OCI-LY7 (cell line): ENCODE measurements around the gene TIGD6. TPM values are rescaled to one million over a fixed set of nuclear protein-coding genes. Genes with fewer than 3 reads are reported as not detected.
"Not testable (repeated sequence)": the region's sequence is repeated elsewhere in the genome, so short reads cannot be mapped to it uniquely, and the experiment has no call there.

Source experiments
- BruUV-seq: library from RNA; stranded (reverse); fragments of 400-500 nt; replicated peaks from 2 replicates; lab custom pipeline; 2021; lab: Mats Ljungman, UMichigan
- CTCF ChIA-PET: fragments of 300-600 bp; sonication (Branson Sonifier 250); formaldehyde crosslinking; loops from one replicate; lab custom pipeline; 2022; ENCODE audit warnings: antibody characterized with exemption; ENCODE audit not compliant: unreplicated experiment; lab: Charles Lee
- POLR2A ChIA-PET: fragments of 300-600 bp; sonication (Branson Sonifier 250); formaldehyde crosslinking; loops from one replicate; lab custom pipeline; 2022; ENCODE audit warnings: antibody characterized with exemption; lab: Charles Lee
- DNase-seq: peaks from one replicate; pipeline ENCODE4 v3.0.0-alpha.2; 2015; ENCODE audit warnings: low spot score
- H2AFZ ChIP-seq: fragments of 200-600 bp; sonication (generic), shearing (Covaris generic); 2 replicates; pipeline ENCODE4 v1.6.1; 2014; ENCODE audit warnings: mild to moderate bottlenecking, antibody characterized with exemption, low read length, moderate library complexity
- H3K27ac ChIP-seq: fragments of 200-600 bp; sonication (generic); 2 replicates; pipeline ENCODE4 v1.5.1; 2014; ENCODE audit warnings: mixed run types, low read depth, mild to moderate bottlenecking, moderate library complexity, low read length, inconsistent platforms; ENCODE audit not compliant: poor library complexity, severe bottlenecking
- H3K36me3 ChIP-seq: fragments of 200-600 bp; sonication (generic); 2 replicates; pipeline ENCODE4 v1.6.1; 2014; ENCODE audit warnings: mild to moderate bottlenecking, antibody characterized with exemption, low read length, moderate library complexity, mixed read lengths; ENCODE audit not compliant: insufficient read depth
- H3K4me1 ChIP-seq: fragments of 200-600 bp; sonication (generic); 2 replicates; pipeline ENCODE4 v1.5.1; 2014; ENCODE audit warnings: mild to moderate bottlenecking, low read length; ENCODE audit not compliant: insufficient read depth, poor library complexity, severe bottlenecking
- H3K4me2 ChIP-seq: fragments of 200-600 bp; sonication (generic); 2 replicates; pipeline ENCODE4 v1.6.1; 2014; ENCODE audit warnings: mild to moderate bottlenecking, low read length
- H3K4me3 ChIP-seq: fragments of 200-600 bp; sonication (generic); 2 replicates; pipeline ENCODE4 v1.5.1; 2014; ENCODE audit warnings: mild to moderate bottlenecking, low read depth, low read length; ENCODE audit not compliant: poor library complexity, severe bottlenecking
- H3K79me2 ChIP-seq: fragments of 200-600 bp; sonication (generic); 2 replicates; pipeline ENCODE4 v1.6.1; 2016; ENCODE audit warnings: low read depth, mild to moderate bottlenecking, low read length, moderate library complexity, mixed read lengths; ENCODE audit not compliant: insufficient read depth
- H3K9me2 ChIP-seq: fragments of 200-600 bp; sonication (generic); 2 replicates; pipeline ENCODE4 v1.6.1; 2016; ENCODE audit warnings: mild to moderate bottlenecking, low read length, mixed read lengths; ENCODE audit not compliant: insufficient read depth
- H3K9me3 ChIP-seq: fragments of 200-600 bp; sonication (generic); 2 replicates; pipeline ENCODE4 v1.6.1; 2014; ENCODE audit warnings: mild to moderate bottlenecking, mixed run types, low read length, mixed read lengths
- H4K20me1 ChIP-seq: fragments of 200-600 bp; sonication (generic); 2 replicates; pipeline ENCODE4 v1.6.1; 2014; ENCODE audit warnings: mild to moderate bottlenecking, antibody characterized with exemption, low read length, moderate library complexity, mixed read lengths; ENCODE audit not compliant: insufficient read depth
- EZH2phosphoT487 ChIP-seq: fragments of 200-600 bp; sonication (generic); IDR thresholded peaks from 2 replicates; pipeline ENCODE4 v1.6.1; 2018; ENCODE audit warnings: low read depth, borderline replicate concordance, mild to moderate bottlenecking, mixed run types, antibody characterized with exemption, low read length, moderate library complexity, mixed read lengths
- intact Hi-C: fragments of 100-400 bp; cut with micrococcal nuclease; formaldehyde crosslinking; loops from one replicate; pipeline ENCODE4 v1.10.0; 2022; ENCODE audit not compliant: unreplicated experiment
- total RNA-seq, 2 experiments: library from RNA; depleted of rRNA in 1 of 2; stranded (reverse); fragments of >200 nt in 1 of 2; shearing (Covaris generic) in 1 of 2; gene quantifications; 2 replicates each; pipeline ENCODE4 v1.2.3, GENCODE V29; 2014 to 2022
- TF ChIP-seq, protein P1 (sequence below): fragments of 200-600 bp; sonication (generic); conservative IDR thresholded peaks from 2 replicates; pipeline ENCODE4 v1.5.1; 2014; ENCODE audit warnings: mild to moderate bottlenecking, antibody characterized with exemption, low read length, moderate library complexity, mixed read lengths

TIGD6 gene
- total RNA-seq, 2 experiments from 2014 or later = 3.4 to 4.6 TPM

GRCh38 chr5:149944666-149945065, 55.8 kb downstream of the TIGD6 start, which contains the start of gene PDE6A:
PDE6A (minus strand) TSS chr5:149944793; CDS start chr5:149944673, 120 bp downstream.
- H4K20me1 ChIP-seq = no peaks in the 10 kb centered on the region; the same call in 1 of the 2 replicates
- H3K79me2 ChIP-seq = no peaks in the 10 kb centered on the region
- CTCF ChIA-PET = no interaction called here
- H3K27ac ChIP-seq = no peak within 1 kb of the TSS
- intact Hi-C loops = no loop called here
- H2AFZ ChIP-seq = no peak within 1 kb of the TSS
- POLR2A ChIA-PET = interaction anchor here (0.6 kb wide), 2 partner anchors 50 to 241 kb away, joined by 3 read pairs; no protein-coding TSS in a partner anchor
- H3K9me3 ChIP-seq = no peaks in the 10 kb centered on the region
- TF ChIP-seq, protein P1, sequence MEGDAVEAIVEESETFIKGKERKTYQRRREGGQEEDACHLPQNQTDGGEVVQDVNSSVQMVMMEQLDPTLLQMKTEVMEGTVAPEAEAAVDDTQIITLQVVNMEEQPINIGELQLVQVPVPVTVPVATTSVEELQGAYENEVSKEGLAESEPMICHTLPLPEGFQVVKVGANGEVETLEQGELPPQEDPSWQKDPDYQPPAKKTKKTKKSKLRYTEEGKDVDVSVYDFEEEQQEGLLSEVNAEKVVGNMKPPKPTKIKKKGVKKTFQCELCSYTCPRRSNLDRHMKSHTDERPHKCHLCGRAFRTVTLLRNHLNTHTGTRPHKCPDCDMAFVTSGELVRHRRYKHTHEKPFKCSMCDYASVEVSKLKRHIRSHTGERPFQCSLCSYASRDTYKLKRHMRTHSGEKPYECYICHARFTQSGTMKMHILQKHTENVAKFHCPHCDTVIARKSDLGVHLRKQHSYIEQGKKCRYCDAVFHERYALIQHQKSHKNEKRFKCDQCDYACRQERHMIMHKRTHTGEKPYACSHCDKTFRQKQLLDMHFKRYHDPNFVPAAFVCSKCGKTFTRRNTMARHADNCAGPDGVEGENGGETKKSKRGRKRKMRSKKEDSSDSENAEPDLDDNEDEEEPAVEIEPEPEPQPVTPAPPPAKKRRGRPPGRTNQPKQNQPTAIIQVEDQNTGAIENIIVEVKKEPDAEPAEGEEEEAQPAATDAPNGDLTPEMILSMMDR = no peak
- TF ChIP-seq EZH2phosphoT487 = no peak
- no peak within 1 kb of the TSS for H3K4me2 ChIP-seq
- BruUV-seq = no TSS peak
- no peaks in the 10 kb centered on the region for H3K4me1 ChIP-seq
- H3K36me3 ChIP-seq = no peaks in the 10 kb centered on the region
- no peak within 1 kb of the TSS for H3K4me3 ChIP-seq
- no peaks in the 10 kb centered on the region for H3K9me2 ChIP-seq
- DNase-seq = no peak

DNA sequence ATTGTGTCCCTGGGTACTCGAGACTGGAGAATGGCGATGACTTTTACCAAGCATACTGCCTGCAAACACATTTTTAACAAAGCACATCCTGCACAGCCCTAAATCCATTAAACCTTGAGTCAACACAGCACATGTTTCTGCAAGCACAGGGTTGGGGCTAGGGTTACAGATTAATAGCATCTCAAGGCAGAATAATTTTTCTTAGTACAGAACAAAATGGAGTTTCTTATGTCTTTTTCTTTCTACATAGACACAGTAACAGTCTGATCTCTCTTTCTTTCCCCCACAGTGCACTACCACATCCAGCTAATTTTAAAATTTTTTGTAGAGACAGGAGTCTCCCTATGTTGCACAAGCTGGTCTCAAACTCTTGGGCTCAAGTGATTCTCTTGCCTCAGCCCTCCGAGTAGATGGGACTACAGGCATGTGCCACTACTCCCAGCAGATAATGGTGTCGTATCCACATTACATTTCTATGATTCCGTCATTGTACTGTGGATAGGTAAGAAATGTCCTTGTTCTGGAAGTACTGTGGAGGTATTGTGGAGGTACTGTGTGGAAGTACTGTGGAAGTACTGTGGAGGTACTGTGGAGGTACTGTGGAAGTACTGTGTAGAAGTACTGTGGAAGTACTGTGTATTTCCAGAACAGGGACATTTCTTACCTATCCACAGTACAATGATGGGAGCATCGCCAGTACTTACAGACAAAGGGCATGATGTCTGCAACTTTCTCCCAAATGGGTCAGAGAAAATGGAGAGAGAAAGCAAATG, 57.1 kb downstream of the TIGD6 start:
- H3K4me2 ChIP-seq, H3K9me3 ChIP-seq, H3K79me2 ChIP-seq, H4K20me1 ChIP-seq, DNase-seq, POLR2A ChIA-PET, intact Hi-C loops, H3K4me3 ChIP-seq, CTCF ChIA-PET, H3K4me1 ChIP-seq, H2AFZ ChIP-seq, BruUV-seq, H3K27ac ChIP-seq, H3K36me3 ChIP-seq, H3K9me2 ChIP-seq: not testable (repeated sequence)

Other genes starting within 250 kb of the TIGD6 start
- gene PDE6A, start 55.9 kb downstream of the TIGD6 start, total RNA-seq (2014; rRNA removed; shearing (Covaris generic)) = not detected in 2 replicates
- not detected in 2 replicates for gene PDE6A, start 55.9 kb downstream of the TIGD6 start, total RNA-seq (2022)
- 1.2 and 2.1 TPM in 2 replicates for gene SLC26A2, start 39.9 kb downstream of the TIGD6 start, total RNA-seq (2014; rRNA removed; shearing (Covaris generic))
- 2.8 and 3.5 TPM in 2 replicates for gene SLC26A2, start 39.9 kb downstream of the TIGD6 start, total RNA-seq (2022)
- 35.1 and 40.4 TPM in 2 replicates for gene HMGXB3, start 85 bp upstream of the TIGD6 start, total RNA-seq (2014; rRNA removed; shearing (Covaris generic))
- 40.2 and 44.0 TPM in 2 replicates for gene HMGXB3, start 85 bp upstream of the TIGD6 start, total RNA-seq (2022)
- not detected in 2 replicates for gene CSF1R, start 85.9 kb upstream of the TIGD6 start, total RNA-seq (2014; rRNA removed; shearing (Covaris generic))
- not detected in 2 replicates for gene CSF1R, start 85.9 kb upstream of the TIGD6 start, total RNA-seq (2022)
- gene PDGFRB, start 155.2 kb upstream of the TIGD6 start, total RNA-seq (2014; rRNA removed; shearing (Covaris generic)) = 0.80 and 3.0 TPM in 2 replicates
- gene PDGFRB, start 155.2 kb upstream of the TIGD6 start, total RNA-seq (2022) = 0.23 TPM in 1 of 2 replicates, not detected in the other
- gene CDX1, start 166.1 kb upstream of the TIGD6 start, total RNA-seq (2014; rRNA removed; shearing (Covaris generic)) = not detected in 2 replicates
- gene CDX1, start 166.1 kb upstream of the TIGD6 start, total RNA-seq (2022) = not detected in 2 replicates
- not detected in 2 replicates for gene SLC6A7, start 189.4 kb upstream of the TIGD6 start, total RNA-seq (2014; rRNA removed; shearing (Covaris generic))
- gene SLC6A7, start 189.4 kb upstream of the TIGD6 start, total RNA-seq (2022) = not detected in 2 replicates